Fibroblast of pulmonary artery (primary cell): ENCODE measurements around the gene HK1.
"Not testable (repeated sequence)": the region's sequence is repeated elsewhere in the genome, so short reads cannot be mapped to it uniquely, and the experiment has no call there.

ENCODE experiments used
- DNase-seq: peaks from one replicate; pipeline ENCODE4 v3.0.0-alpha.2; 2010; ENCODE audit warnings: low read depth
- H3K4me3 ChIP-seq: replicated peaks from 2 replicates; pipeline ENCODE4 v1.5.1; 2011; ENCODE audit warnings: low read depth, mild to moderate bottlenecking, control low read depth, low read length, moderate library complexity
- TF ChIP-seq, protein P1 (sequence below): IDR thresholded peaks from 2 replicates; pipeline ENCODE4 v1.5.1; 2011; ENCODE audit warnings: mild to moderate bottlenecking, control low read depth, low read length, inconsistent platforms; ENCODE audit errors: missing control alignments

HK1 gene

DNA sequence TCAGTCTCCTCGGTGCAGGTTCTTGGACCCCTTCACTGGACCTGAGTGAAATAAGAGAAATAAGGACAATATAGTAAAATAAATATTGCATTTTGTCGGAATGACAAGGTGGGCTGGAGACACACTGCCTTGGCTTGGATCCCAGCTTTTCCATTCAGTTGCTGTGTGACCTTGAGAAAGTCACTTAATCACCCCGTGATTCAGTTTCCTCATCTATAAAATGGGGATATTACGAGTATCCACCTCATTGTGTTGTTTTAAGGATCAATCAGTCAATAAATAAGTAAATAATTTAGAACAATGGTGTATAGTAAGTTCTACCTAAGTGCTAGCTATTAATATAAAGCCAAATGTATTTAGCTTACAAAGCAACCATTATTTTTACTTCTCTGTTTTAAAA is 29.1 kb downstream of the HK1 start:
- TF ChIP-seq, protein P1, sequence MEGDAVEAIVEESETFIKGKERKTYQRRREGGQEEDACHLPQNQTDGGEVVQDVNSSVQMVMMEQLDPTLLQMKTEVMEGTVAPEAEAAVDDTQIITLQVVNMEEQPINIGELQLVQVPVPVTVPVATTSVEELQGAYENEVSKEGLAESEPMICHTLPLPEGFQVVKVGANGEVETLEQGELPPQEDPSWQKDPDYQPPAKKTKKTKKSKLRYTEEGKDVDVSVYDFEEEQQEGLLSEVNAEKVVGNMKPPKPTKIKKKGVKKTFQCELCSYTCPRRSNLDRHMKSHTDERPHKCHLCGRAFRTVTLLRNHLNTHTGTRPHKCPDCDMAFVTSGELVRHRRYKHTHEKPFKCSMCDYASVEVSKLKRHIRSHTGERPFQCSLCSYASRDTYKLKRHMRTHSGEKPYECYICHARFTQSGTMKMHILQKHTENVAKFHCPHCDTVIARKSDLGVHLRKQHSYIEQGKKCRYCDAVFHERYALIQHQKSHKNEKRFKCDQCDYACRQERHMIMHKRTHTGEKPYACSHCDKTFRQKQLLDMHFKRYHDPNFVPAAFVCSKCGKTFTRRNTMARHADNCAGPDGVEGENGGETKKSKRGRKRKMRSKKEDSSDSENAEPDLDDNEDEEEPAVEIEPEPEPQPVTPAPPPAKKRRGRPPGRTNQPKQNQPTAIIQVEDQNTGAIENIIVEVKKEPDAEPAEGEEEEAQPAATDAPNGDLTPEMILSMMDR, result no peak
- no peak overlapping the region for H3K4me3 ChIP-seq
- no peak for DNase-seq

DNA sequence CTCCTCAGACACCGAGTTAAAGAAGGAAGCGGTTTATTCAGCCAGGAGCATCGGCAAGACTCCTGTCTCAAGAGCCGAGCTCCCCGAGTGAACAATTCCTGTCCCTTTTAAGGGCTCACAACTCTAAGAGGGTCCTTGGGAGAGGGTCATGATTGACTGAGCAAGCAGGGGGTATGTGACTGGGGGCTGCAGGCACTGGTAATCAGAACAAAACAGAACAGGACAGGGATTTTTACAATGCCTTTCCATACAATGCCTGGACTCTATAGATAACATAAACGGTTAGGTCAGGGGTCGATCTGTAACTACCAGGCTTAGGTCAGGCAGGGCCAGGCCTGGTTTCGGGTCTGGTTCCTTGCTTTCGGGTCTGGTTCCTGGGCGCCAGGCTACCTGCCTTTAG is 30.0 kb downstream of the HK1 start:
- H3K4me3 ChIP-seq, DNase-seq: not testable (repeated sequence)

DNA sequence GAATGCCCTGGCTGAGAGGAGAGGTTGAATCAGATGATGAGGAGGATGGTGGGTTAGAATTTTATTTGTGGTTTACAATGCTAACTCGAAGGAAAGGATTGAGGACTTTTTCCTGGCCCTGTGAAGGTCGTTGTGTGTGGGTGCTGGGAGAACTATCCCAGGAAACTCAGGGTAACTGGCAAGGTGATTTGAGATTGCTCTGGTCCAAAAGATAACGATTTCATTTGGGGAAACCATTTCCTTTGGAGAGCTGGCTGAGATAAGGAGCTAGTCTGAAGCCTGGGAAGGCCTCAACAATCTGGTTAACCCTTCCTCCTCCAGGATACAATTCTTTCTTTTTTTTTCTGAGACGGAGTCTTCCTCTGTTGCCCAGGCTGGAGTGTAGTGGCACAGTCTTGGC is 33.0 kb downstream of the HK1 start:
- H3K4me3 ChIP-seq, result no peak overlapping the region
- TF ChIP-seq, protein P1, result no peak
- no peak for DNase-seq

DNA sequence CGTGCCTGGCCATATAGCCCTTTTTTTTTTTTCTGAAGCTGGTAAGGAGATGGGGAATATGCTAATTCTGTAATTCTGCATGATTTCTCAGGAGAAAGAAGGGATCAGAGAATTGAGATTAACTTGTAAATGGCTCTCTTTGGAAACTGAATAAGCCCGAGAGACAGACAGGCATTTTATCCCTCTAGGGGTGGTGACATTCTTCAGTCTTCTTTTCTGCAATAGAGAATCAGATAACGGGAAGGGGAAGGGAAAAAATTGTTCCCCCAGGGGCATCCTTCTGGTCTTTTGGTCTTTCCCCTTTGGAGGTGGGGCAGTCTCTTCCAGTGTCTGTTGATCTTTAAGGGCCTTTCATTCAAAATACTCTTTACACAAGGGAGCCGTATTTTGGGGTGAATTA is 34.2 kb downstream of the HK1 start:
- no peak overlapping the region for H3K4me3 ChIP-seq
- DNase-seq, result no peak
- TF ChIP-seq, protein P1, result no peak

DNA sequence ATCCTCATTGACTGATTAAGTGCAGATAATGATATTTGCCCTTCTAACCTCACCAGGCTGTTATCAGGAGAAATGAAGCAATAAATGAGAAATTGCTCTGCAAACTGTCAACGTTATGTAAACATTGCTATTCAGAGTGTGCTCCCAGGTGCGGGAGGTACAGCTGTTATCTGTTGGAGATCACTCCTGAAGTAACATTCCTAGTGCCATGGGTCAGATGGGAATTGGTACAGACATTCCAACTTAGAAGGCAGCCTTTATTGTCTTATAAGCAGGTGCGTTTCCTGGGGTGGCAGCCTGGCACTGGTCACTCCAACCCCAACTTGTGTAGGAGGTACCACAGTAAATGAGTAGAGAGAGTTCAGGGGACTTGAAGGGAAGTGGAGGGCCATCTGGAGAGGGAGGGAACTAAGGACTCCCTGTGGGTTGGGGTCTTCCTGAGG is 36.8 kb downstream of the HK1 start:
- no peak overlapping the region for H3K4me3 ChIP-seq
- no peak for DNase-seq
- TF ChIP-seq, protein P1, result no peak

DNA sequence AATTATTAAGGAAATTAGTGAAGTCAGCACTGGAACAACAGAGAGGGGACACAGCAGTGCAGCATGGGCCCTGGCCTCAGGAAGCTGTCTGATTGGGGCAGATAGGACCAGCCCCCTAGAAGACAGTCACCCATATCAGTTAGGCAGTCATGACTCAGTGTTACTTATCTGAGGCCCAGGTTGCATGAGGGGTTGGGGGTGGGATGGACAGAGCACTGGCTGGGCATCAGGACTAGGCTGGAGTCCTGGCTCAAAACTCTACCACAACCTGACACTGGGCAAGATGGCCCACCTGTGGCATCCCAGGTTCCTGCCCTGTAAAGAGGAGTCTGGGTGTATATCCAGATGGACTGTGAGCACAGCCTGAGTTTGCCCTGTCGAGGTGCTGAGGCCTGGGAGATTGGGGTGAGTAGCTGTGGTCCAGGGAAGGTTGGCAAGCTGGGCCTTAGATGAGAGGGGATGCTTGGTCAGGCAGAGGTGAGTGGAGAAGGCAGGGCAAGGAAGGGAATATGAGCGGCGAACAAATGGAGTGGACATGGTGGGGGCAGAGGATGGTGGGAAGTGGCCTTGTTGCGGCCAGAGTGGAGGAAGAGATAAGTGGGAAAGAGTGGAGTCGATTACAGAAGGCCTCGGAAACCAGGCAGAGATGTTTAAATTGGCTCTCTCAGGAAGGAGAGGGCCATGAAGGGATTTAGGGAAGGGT is 37.5 kb downstream of the HK1 start:
- TF ChIP-seq, protein P1, result no peak
- H3K4me3 ChIP-seq, result no peak overlapping the region
- no peak for DNase-seq

DNA sequence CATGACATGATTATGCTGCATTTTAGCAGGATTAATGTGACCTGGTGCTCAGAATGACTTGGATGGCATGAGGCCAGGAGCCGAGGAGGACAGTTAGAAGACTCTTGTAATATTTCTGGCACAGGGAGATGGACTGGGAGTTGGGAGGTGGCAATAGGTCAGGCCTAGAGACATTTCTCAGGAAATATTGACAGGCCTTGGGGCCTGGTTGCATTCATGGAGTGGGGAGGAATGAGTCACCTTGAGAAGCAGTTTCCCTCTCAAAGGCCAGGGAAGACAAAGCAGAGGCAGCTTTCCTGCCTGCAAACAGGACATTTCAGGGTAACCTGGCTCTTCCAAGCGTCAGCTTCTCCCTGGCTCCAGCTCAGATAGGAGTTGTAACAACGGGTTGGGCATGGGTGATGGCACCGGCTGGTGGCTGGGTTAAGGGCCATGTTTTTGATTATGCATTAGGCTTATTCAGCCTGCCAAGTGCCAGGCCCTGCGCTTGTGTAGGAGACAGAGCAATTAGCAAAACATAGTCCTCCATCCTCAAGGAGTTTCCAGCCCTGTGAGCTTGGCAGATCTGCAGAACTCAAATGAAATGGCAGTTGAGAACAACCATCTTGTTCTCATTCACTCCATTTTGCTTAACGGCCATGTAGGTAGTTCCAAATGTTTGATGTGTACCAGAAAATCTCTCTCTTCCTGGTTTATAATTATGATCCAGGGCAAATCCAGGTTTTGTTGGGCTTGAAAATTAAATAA is 38.2 kb downstream of the HK1 start:
- H3K4me3 ChIP-seq, result no peak overlapping the region
- peak; percentile 50 for DNase-seq
- TF ChIP-seq, protein P1, result no peak
